Activated CD8-positive, alpha-beta memory T cell treated with anti-CD3 and anti-CD28 coated beads for 4 hours (primary cell): Measurements from ENCODE around the gene AHRR.
"Not testable (repeated sequence)": the region's sequence is repeated elsewhere in the genome, so short reads cannot be mapped to it uniquely, and the experiment has no call there.

Experiments used
- DNase-seq, 2 donors: peaks; one replicate each; pipeline ENCODE4 v3.0.0-alpha.2; 2020; ENCODE audit warnings: low read depth in 2 of 2

The AHRR gene

DNA sequence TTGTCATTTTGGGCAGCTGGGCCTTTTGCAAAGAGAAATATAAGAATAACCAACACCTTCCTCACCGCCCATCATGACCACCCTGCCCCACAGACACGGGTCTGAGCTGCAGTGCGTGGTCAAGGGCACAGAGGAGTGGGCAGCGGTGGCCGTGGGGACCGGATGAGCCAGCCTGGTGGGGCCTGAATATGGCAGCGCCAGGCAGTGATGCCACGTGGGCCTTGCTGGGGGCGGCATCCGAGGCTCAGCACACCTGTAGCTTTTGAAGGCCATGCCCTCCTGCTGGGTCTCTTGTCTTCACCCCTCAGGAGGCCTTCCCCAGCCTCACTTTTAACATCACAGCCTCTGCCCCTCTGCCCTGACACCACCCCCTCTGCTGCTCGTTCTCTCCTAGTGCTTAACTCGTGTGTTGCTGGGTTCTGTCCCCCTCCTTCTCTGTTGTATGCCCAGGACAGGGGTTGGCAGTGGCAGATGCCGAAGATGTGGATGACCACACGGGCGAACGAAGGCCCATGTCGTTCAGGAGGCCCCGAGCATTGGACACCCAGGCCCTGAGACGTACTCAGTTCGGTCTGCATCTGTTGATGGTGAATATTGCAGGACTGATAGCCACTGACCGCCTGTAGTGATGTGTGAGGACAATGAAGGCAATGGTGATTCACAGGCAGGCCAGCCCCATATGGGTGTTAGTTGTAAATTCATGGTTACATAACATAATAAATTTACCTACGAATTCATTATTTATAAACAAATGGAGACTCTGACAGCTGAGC is 46.0 kb downstream of the AHRR start:
- DNase-seq: no peak

DNA sequence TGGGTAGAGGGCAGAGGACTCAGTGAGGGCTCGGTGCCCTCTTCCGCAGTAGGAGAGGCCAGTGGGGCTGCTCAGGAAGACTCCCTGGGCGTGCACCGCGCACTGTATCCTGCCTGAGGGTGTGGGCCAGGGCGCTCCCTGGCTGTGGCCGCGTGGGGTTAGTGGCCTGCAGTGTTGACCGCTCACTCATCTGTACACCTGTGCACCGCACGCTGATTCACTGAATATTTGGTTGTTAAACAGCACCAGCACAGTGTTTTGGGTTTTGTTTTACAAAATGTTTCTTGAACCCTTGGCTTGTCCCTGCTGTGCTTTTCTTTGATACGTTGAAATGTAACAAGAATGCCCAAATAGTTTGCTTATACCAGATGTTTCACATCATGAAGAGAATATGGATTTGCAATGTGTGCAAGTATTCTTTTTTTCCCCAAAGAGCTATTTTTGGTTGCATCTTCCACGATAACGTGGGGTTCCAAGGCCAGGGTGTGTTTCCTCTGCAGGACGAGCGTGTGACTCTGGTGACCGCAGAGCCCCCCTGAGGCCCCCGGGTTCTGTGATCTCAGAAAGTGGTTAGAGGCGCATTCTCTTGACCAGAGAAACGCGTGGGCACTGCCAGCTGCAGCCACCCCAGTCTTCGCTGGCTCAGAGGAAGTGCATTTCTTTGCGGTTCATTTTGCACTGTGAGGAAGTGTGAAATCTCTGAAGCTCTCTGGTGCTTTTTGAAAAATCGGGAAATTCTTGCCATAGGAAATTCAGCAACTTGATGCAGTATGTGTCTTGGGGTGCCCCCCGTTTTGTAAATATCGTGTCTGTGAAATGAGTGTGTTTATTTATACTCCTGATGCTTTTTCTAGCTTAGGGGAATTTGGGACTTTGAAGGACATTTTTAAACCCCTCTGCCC is 46.9 kb downstream of the AHRR start:
- no peak for DNase-seq

DNA sequence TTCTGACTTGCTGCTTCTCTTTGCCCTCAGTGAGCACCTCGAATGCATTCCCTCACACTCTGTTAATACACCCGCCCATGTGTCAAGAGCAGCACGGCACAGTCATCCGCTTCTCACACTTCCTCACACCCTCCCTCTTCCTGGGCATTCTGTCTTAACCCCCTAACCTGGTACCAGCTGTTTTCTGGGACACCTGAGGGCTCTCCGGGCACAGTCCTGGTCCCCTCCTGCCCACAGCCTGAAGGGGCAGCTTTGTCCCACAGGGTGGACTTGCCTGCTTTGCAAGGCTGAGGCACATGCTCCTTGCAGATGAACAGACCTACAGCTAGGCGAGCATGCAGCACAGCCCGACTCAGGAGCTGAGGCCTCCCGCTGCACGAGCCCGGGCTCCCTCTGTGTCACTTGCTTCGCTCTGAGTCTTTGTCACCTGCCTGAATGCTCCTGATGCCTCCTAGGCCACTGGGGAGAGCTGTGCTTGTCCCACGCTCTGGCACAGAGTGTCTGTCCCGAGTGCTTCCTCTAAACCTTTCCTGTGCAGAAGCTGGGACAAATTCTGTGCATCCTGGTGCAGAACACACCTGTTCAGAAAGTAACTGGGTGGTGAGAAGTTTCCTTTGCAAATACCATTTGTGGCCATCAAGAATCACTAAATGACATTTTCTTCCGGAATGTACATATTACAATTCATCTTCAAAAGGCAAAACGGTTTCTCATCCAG is 47.8 kb downstream of the AHRR start:
- DNase-seq: no peak

DNA sequence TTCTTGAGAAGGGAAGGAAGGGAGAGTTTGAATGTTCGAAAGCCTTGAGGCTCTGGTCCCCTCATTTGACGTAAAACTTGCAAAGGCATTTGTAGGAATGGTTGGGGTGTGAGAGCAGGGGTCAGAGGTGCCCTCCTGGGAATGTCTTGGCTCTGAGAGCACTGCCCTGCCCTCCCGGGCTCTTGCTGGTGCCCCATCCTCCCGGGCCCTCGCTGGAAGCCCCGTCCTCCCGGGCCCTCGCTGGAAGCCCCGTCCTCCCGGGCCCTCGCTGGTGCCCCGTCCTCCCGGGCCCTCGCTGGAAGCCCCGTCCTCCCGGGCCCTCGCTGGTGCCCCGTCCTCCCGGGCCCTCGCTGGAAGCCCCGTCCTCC is 48.3 kb downstream of the AHRR start:
- DNase-seq: not testable (repeated sequence)

DNA sequence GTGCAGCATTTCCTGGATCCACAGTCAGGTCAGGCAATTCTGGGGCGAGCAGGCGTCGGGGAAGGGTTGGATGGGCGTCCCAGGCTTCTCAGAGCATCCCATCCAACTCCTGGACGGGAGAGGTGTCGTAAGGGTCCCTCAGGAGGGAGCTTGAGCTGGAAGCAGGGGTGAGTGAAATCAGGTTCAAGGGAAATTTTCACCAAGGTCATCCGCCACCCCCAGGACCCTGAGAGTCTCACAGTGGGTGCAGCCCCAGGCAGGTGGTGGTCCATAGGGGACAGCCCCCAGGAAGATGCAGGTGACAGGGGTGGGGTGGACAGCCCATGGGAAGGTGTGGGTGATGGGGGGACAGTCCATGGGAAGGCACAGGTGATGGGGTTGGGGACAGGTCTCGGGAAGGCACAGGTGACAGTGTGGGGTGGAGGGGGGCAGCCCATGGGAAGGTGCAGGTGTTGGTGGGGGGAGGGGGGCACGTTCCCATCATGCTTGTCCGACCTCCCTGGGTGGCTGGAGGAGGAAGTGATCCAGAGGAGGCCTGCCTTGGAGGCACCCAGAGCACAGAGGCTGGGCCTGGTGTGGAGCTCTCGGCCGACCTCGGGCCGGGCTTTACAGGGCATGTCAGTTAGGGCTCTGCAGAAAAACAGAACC is 48.9 kb downstream of the AHRR start:
- DNase-seq: no peak

DNA sequence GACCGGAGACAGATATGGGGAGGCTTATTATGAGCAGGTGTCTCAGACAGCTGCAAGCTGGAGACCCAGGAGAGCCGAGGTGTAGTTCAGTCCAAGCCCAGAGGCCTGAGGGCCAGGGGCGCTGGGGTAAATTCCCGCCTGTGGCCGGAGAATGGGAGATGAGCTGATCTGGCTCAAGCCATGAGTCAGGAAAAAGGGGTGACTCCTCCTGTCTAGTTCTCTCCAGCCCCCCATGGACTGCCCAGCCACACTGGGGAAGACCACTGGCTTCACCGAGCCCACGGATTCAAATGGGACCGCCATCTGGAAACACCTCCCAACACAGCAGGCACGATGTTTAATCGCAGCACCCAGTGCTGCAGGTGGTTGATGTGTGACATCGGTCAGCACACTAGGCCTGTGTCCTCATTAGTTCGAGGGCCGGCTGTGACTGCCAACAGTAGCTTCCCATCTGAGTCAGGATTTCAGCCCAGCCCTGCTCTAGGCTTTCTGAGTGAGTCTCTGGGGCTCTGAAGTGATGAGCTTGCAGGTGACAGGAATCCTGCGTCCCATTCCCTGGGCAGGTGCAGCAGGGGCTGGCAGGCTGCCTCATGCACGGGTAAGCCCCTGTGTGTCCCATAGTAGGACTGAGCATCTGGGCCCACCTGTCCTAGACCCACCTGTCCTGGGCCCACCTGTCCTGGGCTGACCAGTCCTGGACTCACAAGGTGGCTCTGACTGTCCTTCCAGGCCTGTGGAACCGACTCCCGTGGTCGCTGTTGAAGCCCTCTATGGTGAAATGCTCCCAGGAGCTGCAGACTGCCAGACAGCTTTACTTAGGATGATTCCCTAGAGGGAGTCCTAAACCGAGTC is 49.7 kb downstream of the AHRR start:
- DNase-seq: no peak

DNA sequence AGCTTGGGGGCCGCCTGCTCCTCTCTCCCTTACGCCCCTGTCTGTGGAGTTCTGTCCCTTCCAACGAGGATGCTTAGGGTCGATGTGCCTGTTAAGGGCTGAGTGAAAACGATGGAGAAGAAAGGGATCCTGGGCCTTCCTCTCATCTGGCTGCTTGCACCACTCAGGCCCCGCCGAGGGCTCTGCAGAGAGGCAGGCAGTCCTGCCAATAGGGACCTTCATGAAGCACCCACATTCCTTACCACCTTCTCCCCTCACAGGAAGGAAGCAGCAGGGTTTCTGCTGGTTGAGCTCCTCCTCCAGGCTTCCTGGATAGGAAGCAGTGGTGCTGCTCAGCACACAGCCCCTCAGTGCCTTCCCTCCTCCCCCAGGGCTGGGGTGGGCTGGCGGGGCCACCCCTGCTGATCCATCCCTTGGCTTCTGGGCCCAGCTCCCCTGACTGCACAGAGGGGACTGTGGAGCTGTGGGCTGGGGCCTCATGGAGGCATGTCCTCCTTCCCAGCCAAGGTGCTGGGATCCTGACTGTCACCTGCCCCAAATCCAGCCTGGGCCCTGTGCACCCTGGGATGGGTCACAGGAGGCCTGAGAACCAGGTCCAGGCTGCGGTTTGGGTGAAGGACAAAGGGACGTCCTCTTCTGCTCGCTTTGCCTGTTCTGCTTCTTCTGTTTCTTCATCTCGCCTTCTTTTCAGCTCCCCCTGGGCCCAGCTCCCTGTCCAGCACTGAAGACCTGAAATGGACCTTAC is 50.5 kb downstream of the AHRR start:
- DNase-seq: no peak

DNA sequence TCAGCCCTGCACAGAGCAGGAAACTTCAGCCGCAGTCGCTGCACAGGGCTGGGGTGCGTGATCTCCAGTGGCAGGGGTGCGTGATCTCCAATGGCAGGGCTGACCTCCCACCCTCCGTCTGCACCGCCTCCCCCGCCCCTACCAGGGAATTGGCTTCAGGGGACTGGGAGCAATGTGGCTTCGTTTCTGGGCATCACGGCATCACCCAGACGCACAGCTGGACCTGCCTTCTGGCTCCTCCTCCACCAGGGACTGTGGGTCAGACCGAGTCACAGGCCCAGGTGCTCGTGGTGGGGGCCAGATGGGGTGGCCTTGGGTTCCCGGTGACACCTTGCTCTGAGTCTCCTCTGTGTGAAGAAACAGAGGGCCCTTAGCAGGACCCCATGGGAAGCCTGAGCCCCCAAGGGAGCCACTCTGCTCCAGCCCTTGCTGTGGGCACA is 51.1 kb downstream of the AHRR start:
- no peak for DNase-seq

DNA sequence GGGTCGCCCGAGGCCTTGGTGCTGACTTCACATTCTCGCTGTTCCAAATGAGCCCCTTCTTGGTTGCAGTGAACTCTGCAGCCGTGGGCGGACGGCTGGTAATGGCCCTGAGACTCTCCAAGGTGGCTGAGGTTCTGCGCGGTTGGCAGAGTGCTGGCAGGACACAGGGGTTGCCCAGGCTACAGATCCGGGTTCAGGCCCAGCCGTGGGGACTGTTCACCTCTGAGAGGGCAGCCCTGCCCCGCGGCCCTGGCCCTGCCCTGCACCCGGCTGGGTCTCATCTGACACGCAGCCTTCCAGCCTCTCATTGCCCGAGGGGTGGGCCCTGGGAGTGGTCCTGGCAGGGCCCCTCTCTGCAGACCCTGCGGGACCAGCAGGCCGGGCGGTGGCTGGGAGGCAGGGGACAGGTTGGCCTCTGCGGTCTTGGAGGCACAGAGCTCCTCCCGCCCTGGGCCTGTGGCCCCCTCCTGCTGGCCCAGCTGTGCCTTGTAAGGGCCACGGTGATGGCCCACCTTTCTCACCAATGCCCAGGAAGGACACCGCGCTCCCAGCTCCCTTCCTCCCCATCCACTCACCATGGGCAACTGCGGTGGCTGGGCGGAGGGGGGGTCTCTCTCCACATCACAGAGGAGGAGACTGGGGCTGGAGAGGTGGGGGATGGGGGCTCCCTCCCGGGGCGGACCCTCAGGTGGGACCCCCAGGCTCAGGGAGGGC is 51.6 kb downstream of the AHRR start:
- DNase-seq: no peak

DNA sequence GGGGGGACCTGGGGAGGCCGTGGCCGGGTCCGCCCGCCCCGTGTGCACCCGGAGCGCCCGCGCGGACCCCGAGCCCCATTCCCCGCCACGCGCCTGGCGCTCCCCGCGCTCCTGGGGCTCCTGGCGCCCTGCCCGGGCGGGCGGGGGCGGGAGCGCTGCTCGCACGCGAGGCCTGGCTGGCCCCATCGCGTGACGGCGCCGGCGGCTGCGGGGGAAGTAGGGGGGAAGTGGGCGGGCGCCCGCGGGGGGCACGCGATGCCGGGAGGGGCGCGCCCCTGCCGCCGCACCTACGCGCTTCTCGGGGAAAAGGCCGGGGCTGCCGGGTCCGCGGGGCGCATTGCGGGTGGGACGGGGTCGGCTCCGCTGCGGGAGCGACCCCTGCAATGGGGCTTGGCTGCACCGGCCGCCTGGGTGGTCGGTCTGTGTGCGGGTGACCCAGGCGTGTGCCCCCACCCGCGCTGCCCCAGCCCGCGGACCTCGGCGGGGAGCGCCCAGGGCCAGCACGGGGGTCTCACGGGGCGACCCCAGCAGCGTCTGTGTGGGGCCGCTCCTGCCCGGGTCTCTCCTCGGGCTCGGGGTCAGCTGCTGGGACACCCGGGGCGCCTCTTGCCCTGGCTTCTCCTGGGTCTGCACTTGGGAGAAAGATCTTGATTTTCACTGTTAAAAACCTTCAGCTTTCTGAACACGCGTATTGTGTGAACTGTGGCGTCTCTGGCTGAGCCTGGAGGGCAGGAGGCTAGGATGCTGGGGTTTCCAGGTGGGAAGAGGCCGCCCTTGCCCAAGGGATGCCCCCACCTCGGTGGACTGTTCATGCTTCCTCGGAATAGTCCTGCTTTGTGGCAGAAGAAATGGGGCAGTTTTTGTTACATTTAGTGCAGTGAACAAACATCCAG is 52.4 kb downstream of the AHRR start:
- DNase-seq: peak; percentile 57 to 67

DNA sequence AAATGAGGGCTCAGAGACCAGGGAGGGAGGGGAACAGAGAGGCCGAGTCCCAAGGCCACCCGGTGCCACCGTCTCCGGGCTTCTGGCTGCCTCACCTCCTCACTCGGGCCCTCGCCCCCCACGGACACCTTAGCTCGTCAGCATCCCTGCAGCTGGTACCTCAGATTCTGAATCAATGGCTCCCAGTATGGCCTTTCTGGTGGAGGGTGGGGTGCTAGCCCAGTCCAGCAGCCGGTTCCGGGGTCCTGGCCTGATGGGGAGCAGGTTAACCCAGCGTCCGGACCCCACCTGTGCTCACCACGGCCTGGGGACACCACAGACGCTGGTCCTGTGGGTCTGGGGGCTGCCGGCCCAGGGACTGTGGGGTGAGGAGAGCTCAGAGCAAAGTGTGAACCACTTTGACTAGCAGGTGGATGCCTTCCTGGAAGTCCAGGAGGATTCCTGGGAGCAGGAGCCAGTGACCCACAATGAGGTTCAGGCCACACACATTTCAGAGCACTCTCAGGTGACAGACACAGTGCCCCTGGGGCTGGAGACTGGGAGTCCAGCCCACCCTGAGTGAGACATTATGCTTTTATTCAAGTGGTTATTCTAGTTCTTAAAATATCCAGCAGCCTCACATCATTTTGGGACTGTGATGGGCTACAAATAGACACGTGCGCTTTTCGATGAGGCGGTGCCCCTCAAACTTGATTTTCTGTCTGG is 53.3 kb downstream of the AHRR start:
- no peak for DNase-seq

DNA sequence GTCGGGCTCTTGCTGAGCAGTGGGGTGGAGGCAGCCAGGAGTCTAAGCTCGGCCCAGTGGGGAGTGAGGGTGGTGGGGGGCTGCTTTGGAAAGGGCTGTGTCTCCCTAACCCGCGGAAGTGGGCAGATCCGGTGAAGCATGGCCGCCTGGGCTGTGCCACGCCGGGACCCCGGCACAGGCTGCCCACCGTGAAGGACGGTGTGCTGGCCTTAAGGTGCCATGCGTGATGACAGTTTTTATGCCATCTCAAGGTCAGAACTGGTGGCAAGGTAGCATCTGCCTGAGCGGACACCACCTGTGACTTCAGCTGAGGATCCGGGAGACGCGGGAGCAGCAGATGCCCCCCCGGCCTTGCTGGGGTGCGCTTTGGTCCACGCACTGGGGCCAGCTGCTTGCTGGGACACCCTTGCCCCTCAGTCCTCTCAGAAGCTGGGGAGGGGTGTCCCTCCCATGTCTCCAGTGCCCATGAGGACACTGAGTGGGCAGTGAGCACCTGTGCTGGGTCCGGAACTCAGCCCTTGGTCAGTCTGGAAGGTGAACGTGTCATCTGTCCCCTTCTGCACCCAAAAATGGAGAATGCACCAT is 53.9 kb downstream of the AHRR start:
- no peak for DNase-seq

DNA sequence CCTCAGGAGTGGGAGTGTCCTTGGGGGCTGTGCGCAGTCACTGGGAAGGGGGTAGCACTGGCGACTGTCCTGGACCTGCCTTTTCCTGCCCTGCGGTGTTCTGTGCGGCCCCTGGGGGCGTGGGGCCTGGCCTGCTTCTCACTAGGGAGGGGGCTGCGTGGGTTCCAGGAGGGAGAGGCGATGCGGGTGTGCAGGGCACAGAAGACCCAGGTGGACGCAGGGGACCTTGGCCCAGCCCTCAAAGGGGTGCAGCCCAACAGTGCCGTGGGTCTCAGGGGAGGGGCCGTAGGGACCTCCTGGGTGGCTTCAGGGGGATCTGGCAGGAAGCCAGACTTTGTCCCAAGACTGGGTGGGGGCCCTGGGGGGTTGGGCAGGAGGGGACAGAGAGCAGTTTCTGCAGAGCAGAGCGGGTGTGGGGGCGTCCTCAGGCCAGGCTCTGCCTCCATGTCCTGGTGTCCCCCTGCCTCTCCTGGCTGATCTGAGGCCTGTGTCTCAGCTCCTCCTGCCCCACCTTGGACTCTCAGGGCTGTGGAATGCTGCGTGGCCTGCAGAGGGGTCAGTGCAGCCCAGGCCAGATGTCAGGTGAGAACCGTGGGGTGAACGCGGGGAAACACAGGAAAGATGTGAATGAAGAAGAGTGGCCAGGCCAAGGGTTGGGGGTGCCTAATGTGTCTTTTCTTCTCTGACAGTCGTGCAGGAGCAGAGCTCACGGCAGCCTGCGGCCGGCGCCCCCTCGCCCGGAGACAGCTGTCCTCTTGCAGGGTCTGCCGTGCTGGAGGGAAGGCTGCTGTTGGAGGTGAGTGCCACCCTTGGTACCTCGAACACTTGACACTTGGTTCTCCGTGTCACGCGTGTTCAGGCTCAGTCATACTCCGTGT is 54.6 kb downstream of the AHRR start:
- no peak for DNase-seq

DNA sequence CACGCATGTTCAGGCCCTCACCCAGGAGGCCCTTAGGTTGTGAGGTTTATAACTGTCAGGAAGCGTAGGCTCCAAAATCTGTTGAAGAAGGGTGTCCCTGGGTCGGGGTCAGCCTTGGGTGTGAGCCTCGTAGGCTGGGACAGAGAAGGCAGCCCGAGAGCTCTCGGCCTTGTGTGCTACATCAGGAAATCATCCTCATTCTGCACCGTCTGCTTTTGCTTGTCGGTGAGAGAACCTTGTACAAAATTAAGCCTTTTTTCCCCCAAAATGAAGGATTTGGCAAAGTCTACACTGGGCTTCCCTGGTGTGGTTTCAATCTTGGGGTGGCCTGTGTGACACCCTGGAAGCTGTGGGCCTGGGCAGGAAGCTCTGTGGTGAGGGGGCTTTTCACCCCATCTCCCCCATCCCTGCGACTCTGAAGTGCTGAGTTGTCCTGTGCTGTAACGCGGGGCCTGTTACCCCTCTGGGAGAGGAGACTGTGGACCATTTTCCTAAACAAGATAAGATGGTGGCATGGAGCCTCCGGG is 55.3 kb downstream of the AHRR start:
- DNase-seq: no peak

DNA sequence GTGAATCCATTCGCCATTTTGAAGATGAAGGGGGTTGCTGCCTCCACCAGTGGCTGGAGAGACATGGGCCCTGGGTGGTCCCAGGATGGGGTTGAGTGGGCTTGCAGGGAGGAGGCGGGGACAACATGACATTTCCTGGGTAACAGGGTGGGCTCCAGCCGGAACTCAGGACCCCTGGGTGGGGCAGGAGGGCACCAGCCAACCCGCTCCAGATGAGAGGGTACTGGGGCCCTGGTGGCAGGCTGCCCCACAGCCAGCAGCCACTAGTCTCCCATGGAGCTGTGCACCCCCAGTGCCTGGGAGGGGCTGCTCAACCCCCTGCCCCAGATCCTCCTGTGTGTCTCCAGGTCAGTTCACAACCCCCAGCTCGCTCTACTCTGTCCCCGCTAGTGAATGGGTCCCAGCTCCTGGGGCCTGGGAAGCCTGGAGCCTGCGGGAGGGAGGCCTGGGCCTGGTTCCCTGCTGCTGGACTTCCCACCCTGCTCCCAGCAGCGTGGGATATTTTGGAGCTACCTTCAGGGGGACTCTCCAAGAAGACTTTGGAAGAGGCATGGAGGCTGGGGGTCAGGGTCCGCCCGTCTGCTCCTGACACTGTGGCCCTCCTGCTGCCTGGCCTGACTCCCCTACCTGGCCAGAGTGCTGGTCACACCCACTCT is 55.9 kb downstream of the AHRR start:
- no peak for DNase-seq
